PC-3 (cell line): ENCODE results near the gene SHISA6. TPM values are rescaled to one million over a fixed set of nuclear protein-coding genes. Genes with fewer than 3 reads are reported as not detected.

Experiments
- ATAC-seq: fragments of 200-7000 bp; cut with Tn5 transposase; 2 replicates; pipeline ENCODE4 v1.9.1; 2020; ENCODE audit warnings: mild to moderate bottlenecking, moderate library complexity
- BruUV-seq: library from RNA; stranded (reverse); fragments of 400-500 nt; replicated peaks from 2 replicates; lab custom pipeline; 2021; lab: Mats Ljungman, UMichigan
- CTCF ChIA-PET: fragments of 300-600 bp; sonication (Branson Sonifier 250); formaldehyde crosslinking; loops from one replicate; lab custom pipeline; 2022; ENCODE audit warnings: antibody characterized with exemption; lab: Charles Lee
- POLR2A ChIA-PET: fragments of 300-600 bp; sonication (Branson Sonifier 250); formaldehyde crosslinking; loops from one replicate; lab custom pipeline; 2022; ENCODE audit warnings: antibody characterized with exemption; ENCODE audit not compliant: unreplicated experiment; lab: Charles Lee
- DNase-seq: peaks from one replicate; pipeline ENCODE4 v3.0.0-alpha.2; 2015
- H2AFZ ChIP-seq: fragments of 300-600 bp; sonication (generic); 2 replicates; pipeline ENCODE4 v1.6.0; 2016; ENCODE audit warnings: antibody characterized with exemption, low read length
- H3F3A ChIP-seq: fragments of 300-600 bp; sonication (generic); one replicate; pipeline ENCODE4 v1.6.0; 2017; ENCODE audit warnings: antibody characterized with exemption, low read length, control low read depth, mild to moderate bottlenecking; ENCODE audit not compliant: unreplicated experiment
- H3K27ac ChIP-seq: fragments of 300-600 bp; sonication (generic); 2 replicates; pipeline ENCODE4 v1.5.1; 2016; ENCODE audit warnings: mild to moderate bottlenecking, low read length
- H3K27me3 ChIP-seq: fragments of 300-600 bp; sonication (generic); 2 replicates; pipeline ENCODE4 v1.6.1; 2016; ENCODE audit warnings: low read length, mixed read lengths
- H3K36me3 ChIP-seq: fragments of 300-600 bp; sonication (generic); 2 replicates; pipeline ENCODE4 v1.6.1; 2016; ENCODE audit warnings: low read depth, mixed run types, low read length, mixed read lengths
- H3K4me1 ChIP-seq: fragments of 300-600 bp; sonication (generic); 2 replicates; pipeline ENCODE4 v1.5.1; 2016; ENCODE audit warnings: low read length; ENCODE audit not compliant: insufficient read depth
- H3K4me2 ChIP-seq: fragments of 300-600 bp; sonication (generic); 2 replicates; pipeline ENCODE4 v1.6.0; 2016; ENCODE audit warnings: low read length
- H3K4me3 ChIP-seq: fragments of 300-600 bp; sonication (generic); 2 replicates; pipeline ENCODE4 v1.5.1; 2016; ENCODE audit warnings: mild to moderate bottlenecking, low read length, mixed read lengths
- H3K79me2 ChIP-seq: fragments of 300-600 bp; sonication (generic); 2 replicates; pipeline ENCODE4 v1.6.1; 2017; ENCODE audit warnings: low read length, mixed read lengths
- H3K9ac ChIP-seq: fragments of 300-600 bp; sonication (generic); 2 replicates; pipeline ENCODE4 v1.6.0; 2016; ENCODE audit warnings: mild to moderate bottlenecking, low read length
- H3K9me2 ChIP-seq: fragments of 300-600 bp; sonication (generic); replicated peaks from 2 replicates; pipeline ENCODE4 v1.6.1; 2016; ENCODE audit warnings: mixed run types, low read length, mixed read lengths
- H3K9me3 ChIP-seq: fragments of 300-600 bp; sonication (generic); 2 replicates; pipeline ENCODE4 v1.6.1; 2016; ENCODE audit warnings: low read length, mixed read lengths
- H4K20me1 ChIP-seq: fragments of 300-600 bp; sonication (generic); 2 replicates; pipeline ENCODE4 v1.6.1; 2016; ENCODE audit warnings: low read length, mixed read lengths
- EZH2 ChIP-seq: fragments of 300-600 bp; sonication (generic); IDR thresholded peaks from one replicate; pipeline ENCODE4 v1.6.1; 2017; ENCODE audit warnings: antibody characterized with exemption, mild to moderate bottlenecking, low read length; ENCODE audit not compliant: unreplicated experiment
- EZH2phosphoT487 ChIP-seq: fragments of 300-600 bp; sonication (generic); IDR thresholded peaks from 2 replicates; pipeline ENCODE4 v1.6.1; 2018; ENCODE audit warnings: mild to moderate bottlenecking, antibody characterized with exemption, low read length, borderline replicate concordance
- intact Hi-C: fragments of 100-400 bp; cut with micrococcal nuclease; formaldehyde crosslinking; loops from 2 replicates; pipeline ENCODE4 v1.9.0; 2023
- total RNA-seq: library from RNA; depleted of rRNA; stranded (reverse); fragments of >200 nt; gene quantifications from 2 replicates; pipeline ENCODE4 v1.2.3, GENCODE V29; 2014
- TF ChIP-seq, protein P1 (sequence below): fragments of 300-600 bp; sonication (generic); conservative IDR thresholded peaks from 2 replicates; pipeline ENCODE4 v1.5.1; 2017; ENCODE audit warnings: antibody characterized with exemption, low read depth, mild to moderate bottlenecking, low read length

SHISA6 gene
- total RNA-seq, 1 experiment from 2014 or later = not detected

DNA sequence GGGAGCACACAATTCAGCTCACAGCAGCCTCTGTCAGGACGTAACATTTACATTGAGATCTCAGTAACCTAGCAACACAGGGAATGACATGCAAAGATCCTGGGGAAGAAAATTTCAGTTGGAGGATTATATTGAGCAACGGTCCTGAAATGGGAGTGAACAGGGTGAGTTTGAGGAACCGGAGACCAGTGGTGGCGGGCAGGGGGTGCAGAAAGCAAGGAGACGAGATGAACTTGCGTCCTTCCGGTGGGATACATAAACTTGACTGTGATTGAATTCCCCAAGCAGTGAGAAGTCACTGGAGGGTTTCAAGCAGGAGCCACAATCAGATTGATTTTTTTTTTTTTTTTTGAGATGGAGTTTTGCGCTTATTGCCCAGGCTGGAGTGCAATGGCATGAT, 51.5 kb downstream of the SHISA6 start:
- Histone ChIP-seq H3K36me3 (no peaks in the 10 kb centered on the region), H3K9ac (no peak overlapping the region), H3F3A (no peaks in the 10 kb centered on the region), H3K9me3 (no peaks in the 10 kb centered on the region), H2AFZ (no peak overlapping the region), H3K79me2 (no peaks in the 10 kb centered on the region), H3K4me1 (no peaks in the 10 kb centered on the region), H3K4me3 (no peak overlapping the region), H3K27ac (no peak overlapping the region), H3K27me3 (no peaks in the 10 kb centered on the region), H3K4me2 (no peak overlapping the region), H3K9me2 (no peaks in the 10 kb centered on the region), H4K20me1 (no peaks in the 10 kb centered on the region)
- ChIA-PET POLR2A (no interaction called here), CTCF (no interaction called here)
- TF ChIP-seq, protein P1, sequence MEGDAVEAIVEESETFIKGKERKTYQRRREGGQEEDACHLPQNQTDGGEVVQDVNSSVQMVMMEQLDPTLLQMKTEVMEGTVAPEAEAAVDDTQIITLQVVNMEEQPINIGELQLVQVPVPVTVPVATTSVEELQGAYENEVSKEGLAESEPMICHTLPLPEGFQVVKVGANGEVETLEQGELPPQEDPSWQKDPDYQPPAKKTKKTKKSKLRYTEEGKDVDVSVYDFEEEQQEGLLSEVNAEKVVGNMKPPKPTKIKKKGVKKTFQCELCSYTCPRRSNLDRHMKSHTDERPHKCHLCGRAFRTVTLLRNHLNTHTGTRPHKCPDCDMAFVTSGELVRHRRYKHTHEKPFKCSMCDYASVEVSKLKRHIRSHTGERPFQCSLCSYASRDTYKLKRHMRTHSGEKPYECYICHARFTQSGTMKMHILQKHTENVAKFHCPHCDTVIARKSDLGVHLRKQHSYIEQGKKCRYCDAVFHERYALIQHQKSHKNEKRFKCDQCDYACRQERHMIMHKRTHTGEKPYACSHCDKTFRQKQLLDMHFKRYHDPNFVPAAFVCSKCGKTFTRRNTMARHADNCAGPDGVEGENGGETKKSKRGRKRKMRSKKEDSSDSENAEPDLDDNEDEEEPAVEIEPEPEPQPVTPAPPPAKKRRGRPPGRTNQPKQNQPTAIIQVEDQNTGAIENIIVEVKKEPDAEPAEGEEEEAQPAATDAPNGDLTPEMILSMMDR = no peak
- TF ChIP-seq EZH2 = no peak
- no peak for TF ChIP-seq EZH2phosphoT487
- ATAC-seq (no peak), DNase-seq (no peak)
- no TSS peak for BruUV-seq
- intact Hi-C loops = no loop called here

DNA sequence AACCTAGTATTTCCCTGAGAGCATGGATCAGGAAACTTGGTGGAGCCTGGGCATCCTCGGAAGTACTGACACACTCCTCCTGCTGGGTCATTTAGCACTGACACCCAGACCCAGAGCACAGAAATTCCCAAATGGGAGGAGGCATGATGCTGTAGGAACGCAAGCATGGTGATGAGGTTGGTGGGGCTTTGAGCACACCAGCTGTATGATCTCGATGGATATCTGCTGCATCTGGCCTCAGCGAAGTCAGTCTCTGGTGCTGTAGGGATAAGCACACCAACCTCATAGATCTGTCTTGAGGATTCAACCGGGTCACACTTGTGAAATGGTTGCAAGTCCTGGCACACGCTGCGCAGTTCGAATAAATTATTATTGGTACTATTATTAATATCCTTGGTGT, 52.5 kb downstream of the SHISA6 start:
- no peaks in the 10 kb centered on the region for H3K9me3 ChIP-seq
- no peak overlapping the region for H3K27ac ChIP-seq
- H3K4me3 ChIP-seq = no peak overlapping the region
- H3F3A ChIP-seq = no peaks in the 10 kb centered on the region
- no peaks in the 10 kb centered on the region for H3K27me3 ChIP-seq
- TF ChIP-seq, protein P1 = no peak
- TF ChIP-seq EZH2 (no peak), EZH2phosphoT487 (no peak)
- H3K9ac ChIP-seq = no peak overlapping the region
- BruUV-seq = no TSS peak
- CTCF ChIA-PET = no interaction called here
- no peaks in the 10 kb centered on the region for H3K4me1 ChIP-seq
- H3K4me2 ChIP-seq = no peak overlapping the region
- DNase-seq = no peak
- no peaks in the 10 kb centered on the region for H3K9me2 ChIP-seq
- POLR2A ChIA-PET = no interaction called here
- ATAC-seq = no peak
- intact Hi-C loops = no loop called here
- no peaks in the 10 kb centered on the region for H4K20me1 ChIP-seq
- H2AFZ ChIP-seq = no peak overlapping the region
- no peaks in the 10 kb centered on the region for H3K36me3 ChIP-seq
- H3K79me2 ChIP-seq = no peaks in the 10 kb centered on the region

DNA sequence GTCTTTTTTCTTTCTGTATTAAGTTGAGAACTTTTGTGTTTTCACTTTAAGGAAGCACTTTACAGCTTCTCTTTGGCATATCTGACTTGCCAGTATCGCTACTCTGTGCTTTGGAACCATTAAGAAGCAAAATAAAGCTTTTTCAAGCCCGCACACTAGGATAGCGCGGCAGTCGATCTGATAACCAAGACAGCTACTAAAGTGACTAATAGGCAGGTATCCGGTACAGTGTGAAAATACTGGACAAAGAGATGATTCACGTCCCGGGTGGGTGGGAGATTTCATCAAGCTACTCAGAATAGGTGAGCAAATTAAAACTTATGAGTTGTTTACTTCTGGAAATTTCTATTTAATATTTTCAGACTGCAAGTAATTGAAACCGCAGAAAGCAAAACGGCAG, 53.8 kb downstream of the SHISA6 start:
- H3K9me3 ChIP-seq = no peaks in the 10 kb centered on the region
- DNase-seq (no peak), ATAC-seq (no peak)
- no peaks in the 10 kb centered on the region for H3K9me2 ChIP-seq
- intact Hi-C loops = no loop called here
- no peaks in the 10 kb centered on the region for H3K27me3 ChIP-seq
- no peak overlapping the region for H3K9ac ChIP-seq
- no peak overlapping the region for H3K4me2 ChIP-seq
- no peak overlapping the region for H3K27ac ChIP-seq
- TF ChIP-seq EZH2 (no peak), EZH2phosphoT487 (no peak)
- TF ChIP-seq, protein P1 = no peak
- no TSS peak for BruUV-seq
- no peaks in the 10 kb centered on the region for H3K79me2 ChIP-seq
- H3K4me1 ChIP-seq = no peaks in the 10 kb centered on the region
- ChIA-PET CTCF (no interaction called here), POLR2A (no interaction called here)
- H2AFZ ChIP-seq = no peak overlapping the region
- no peaks in the 10 kb centered on the region for H3F3A ChIP-seq
- H3K4me3 ChIP-seq = no peak overlapping the region
- H4K20me1 ChIP-seq = no peaks in the 10 kb centered on the region
- H3K36me3 ChIP-seq = no peaks in the 10 kb centered on the region
